Measurements from ENCODE around the gene RAD51B.

DNA sequence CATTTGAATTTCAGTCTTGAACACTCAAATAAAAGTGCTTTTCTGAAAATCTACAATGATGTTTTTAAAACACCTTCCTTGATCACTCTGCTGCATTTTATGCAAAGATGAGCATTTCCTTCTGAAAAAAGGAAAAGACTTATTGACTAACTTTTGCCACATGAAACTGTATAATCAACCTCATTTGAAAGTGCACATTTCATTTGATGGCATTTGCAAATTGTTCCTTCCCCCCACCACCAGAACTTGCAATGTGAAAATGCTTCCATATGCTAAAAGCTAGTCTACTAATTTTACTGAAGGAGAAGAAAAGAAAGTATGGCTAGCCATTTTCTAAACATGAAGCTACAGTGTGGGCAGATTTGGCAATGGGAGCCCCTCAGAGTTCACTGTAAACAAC lies 159.2 kb downstream of the RAD51B start:
- no peak for TF ChIP-seq EZH2 (IDR thresholded peaks at IDR 0.05; ENCODE audit: borderline replicate concordance)
- TF ChIP-seq, protein P1, sequence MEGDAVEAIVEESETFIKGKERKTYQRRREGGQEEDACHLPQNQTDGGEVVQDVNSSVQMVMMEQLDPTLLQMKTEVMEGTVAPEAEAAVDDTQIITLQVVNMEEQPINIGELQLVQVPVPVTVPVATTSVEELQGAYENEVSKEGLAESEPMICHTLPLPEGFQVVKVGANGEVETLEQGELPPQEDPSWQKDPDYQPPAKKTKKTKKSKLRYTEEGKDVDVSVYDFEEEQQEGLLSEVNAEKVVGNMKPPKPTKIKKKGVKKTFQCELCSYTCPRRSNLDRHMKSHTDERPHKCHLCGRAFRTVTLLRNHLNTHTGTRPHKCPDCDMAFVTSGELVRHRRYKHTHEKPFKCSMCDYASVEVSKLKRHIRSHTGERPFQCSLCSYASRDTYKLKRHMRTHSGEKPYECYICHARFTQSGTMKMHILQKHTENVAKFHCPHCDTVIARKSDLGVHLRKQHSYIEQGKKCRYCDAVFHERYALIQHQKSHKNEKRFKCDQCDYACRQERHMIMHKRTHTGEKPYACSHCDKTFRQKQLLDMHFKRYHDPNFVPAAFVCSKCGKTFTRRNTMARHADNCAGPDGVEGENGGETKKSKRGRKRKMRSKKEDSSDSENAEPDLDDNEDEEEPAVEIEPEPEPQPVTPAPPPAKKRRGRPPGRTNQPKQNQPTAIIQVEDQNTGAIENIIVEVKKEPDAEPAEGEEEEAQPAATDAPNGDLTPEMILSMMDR (IDR thresholded peaks at IDR 0.05; ENCODE audit: poor library complexity), result no peak

Data from hepatocyte (in vitro differentiated cells).